ENCODE data around the gene MANSC4. TPM values are rescaled to one million over a fixed set of nuclear protein-coding genes. Genes with fewer than 3 reads are reported as not detected.

MANSC4 gene
- total and polyA plus RNA-seq, 2 of the 13 experiments (the other 11 are each of a cell fraction or from before 2014, with no cell fraction given) = not detected

GRCh38 chr12:27818401-27818918, 38.4 kb upstream of the MANSC4 start (continued):
- TF ChIP-seq JUND (CRISPR knock-in tag; IDR thresholded peaks at IDR 0.05) = 0 out of 2 replicates have a peak, but pooled peaks have one; percentile 25
- no peak for TF ChIP-seq ZNF441 (CRISPR knock-in tag; IDR thresholded peaks at IDR 0.05; ENCODE audit: borderline replicate concordance)
- no peak for TF ChIP-seq ZIK1 (CRISPR knock-in tag; IDR thresholded peaks at IDR 0.05; ENCODE audit: borderline replicate concordance, low read depth)
- no peak for TF ChIP-seq ZMAT3 (CRISPR knock-in tag; conservative IDR thresholded peaks at IDR 0.05)
- TF ChIP-seq CSRNP1 (CRISPR knock-in tag; IDR thresholded peaks at IDR 0.05) = no peak
- TF ChIP-seq BHLHE40 (IDR thresholded peaks at IDR 0.05; ENCODE audit: low read length) = no peak
- 0 out of 2 replicates have a peak, but pooled peaks have one; percentile 17 for TF ChIP-seq KAT8 (CRISPR knock-in tag; IDR thresholded peaks at IDR 0.05)
- no peak for TF ChIP-seq SOX13 (IDR thresholded peaks at IDR 0.05)
- TF ChIP-seq SOX13 (CRISPR knock-in tag; conservative IDR thresholded peaks at IDR 0.05 in 1 of 2, IDR thresholded peaks at IDR 0.05 in 1 of 2) = peak; percentile 35 to 76; a peak in 2 of 4 replicates
- TF ChIP-seq U2AF1 (optimal IDR thresholded peaks at IDR 0.05; ENCODE audit: low read depth, low read length) = no peak
- TF ChIP-seq XBP1 (CRISPR knock-in tag; IDR thresholded peaks at IDR 0.05) = no peak
- no peak for TF ChIP-seq AFF4 (CRISPR knock-in tag; IDR thresholded peaks at IDR 0.05)
- TF ChIP-seq KLF6 (CRISPR knock-in tag; IDR thresholded peaks at IDR 0.05) = no peak
- no peak for TF ChIP-seq GPN1 (CRISPR knock-in tag; IDR thresholded peaks at IDR 0.05; ENCODE audit: borderline replicate concordance)
- TF ChIP-seq ARID5B (CRISPR knock-in tag; IDR thresholded peaks at IDR 0.05) = peak; percentile 30; the same call in 1 of the 2 replicates
- no peak for TF ChIP-seq KDM1A (CRISPR knock-in tag; IDR thresholded peaks at IDR 0.05)
- no peak for TF ChIP-seq FOXP1 (IDR thresholded peaks at IDR 0.05)
- peak; percentile 49; the same call in 1 of the 2 replicates for TF ChIP-seq FOXP1 (CRISPR knock-in tag; IDR thresholded peaks at IDR 0.05)
- peak; percentile 44; the same call in 1 of the 2 replicates for TF ChIP-seq FOSL1 (CRISPR knock-in tag; IDR thresholded peaks at IDR 0.05; ENCODE audit: borderline replicate concordance)
- no peak for TF ChIP-seq SOX6 (IDR thresholded peaks at IDR 0.05)
- peak; percentile 65 for TF ChIP-seq SOX6 (CRISPR knock-in tag; IDR thresholded peaks at IDR 0.05)
- TF ChIP-seq ETV5 (CRISPR knock-in tag; IDR thresholded peaks at IDR 0.05; ENCODE audit: borderline replicate concordance) = peak; percentile 63; the same call in 1 of the 2 replicates
- peak; percentile 84 for TF ChIP-seq ZNF768 (CRISPR knock-in tag; IDR thresholded peaks at IDR 0.05)
- TF ChIP-seq ZNF850 (CRISPR knock-in tag; conservative IDR thresholded peaks at IDR 0.05) = no peak
